HL-60/S4 treated with phorbol 12-myristate 13-acetate at 8.2 ng/mL for 4 days and 3 days (cell line): ENCODE measurements around the gene IQGAP2.
"Not testable (repeated sequence)": the region's sequence is repeated elsewhere in the genome, so short reads cannot be mapped to it uniquely, and the experiment has no call there.

ENCODE experiments used
- in situ Hi-C: fragments of 300-500 bp; cut with MboI; formaldehyde crosslinking; loops from 2 replicates; pipeline ENCODE4 v1.15.0; 2022; ENCODE audit warnings: low sequenced_read_pairs

Gene IQGAP2

DNA sequence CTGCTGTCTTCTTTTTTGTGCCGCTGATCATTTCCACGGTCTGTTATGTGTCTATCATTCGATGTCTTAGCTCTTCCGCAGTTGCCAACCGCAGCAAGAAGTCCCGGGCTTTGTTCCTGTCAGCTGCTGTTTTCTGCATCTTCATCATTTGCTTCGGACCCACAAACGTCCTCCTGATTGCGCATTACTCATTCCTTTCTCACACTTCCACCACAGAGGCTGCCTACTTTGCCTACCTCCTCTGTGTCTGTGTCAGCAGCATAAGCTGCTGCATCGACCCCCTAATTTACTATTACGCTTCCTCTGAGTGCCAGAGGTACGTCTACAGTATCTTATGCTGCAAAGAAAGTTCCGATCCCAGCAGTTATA is 329.9 kb downstream of the IQGAP2 start:
- in situ Hi-C loops: no loop called here

DNA sequence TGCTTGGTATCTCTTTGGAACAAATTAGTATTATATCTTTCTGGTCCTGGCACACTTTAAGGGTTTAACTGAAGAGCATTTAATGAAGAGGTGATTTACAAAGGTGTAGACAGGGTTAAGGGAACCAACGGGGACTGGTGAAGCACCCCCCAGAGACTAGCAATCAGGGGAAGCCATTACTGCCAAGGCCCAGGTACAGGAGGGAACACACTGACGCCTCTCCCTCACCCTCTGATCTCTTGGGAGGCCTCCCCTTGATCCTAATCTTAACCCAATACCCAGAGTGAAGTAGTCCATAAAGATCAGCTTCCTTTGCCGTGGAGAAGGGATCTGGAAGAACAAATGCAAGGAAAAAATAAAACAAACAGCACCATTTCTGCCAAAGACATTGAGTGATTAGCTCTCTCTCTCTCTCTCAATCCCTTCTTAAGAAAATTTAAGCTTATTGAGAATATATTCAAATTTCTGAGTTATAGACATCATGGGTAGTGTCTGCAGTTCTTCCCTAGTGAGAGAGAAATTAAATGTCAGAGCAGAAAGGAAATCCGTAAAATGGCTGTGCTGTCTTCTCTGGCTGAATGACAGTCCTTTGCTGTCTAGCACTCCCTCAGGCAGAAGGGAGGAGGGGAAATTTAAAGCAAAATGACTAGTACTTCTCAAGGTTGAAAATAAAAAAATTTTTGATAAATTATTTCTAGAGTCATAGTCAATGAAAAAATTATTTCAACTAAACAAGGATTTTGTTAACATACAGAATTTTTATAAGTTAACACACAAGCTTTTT is 332.9 kb downstream of the IQGAP2 start:
- in situ Hi-C loops: no loop called here

DNA sequence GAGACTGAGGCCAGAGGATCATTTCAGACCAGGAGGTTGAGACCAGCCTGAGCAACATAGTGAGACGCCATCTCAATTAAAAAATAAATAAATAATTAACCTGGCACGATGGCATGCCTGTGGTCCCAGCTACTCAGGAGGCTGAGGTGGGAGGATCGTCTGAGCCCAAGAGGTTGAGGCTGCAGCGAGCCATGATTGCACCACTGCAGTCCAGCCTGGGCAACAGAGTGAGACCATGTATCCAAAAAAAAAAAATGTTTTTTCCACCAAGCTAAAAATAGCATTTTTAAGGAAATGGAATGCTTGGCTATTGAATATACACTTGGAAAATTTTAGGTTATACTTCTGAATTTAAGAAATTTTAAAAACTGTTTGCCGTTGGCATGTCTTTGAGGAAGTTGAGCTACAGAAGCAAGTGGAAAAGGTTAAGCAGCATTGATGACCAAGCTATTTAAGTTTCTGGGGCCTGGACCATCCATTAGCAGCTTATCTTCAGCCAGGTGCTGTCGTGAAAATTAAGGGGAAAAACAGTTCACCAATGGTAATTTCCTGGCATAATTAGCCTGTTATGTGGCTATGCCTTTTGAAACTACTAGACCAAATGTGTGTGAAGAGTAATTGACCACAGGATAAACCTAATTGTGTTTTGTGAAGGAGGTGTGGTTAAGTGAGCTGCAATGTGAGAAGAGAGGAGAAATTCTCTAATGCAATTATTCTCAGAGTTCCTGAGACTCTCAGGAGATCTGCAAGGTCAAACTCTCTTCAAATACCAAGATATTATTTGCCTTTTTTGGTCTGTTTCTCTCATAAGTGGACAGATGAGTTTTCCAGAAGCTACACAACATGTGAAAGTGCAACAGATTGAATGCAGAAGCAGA is 333.8 kb downstream of the IQGAP2 start:
- in situ Hi-C loops: no loop called here

DNA sequence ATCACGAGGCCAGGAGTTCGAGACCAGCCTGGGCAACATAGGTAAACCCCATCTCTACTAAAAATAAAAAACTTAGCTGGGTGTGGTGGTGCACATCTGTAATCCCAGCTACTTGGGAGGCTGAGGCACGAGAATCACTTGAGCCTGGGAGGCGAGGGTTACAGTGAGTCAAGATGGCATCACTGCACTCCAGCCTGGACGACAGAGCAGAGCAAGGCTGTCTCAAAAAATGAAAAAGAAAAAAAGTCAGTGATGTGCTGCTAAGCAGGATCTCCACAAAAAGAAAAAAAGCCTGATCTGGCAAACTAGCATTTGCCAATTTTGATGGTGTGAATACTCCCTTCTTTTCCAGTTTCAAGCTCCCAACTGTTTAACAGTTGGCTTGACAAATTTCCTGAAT is 334.8 kb downstream of the IQGAP2 start:
- in situ Hi-C loops: no loop called here

DNA sequence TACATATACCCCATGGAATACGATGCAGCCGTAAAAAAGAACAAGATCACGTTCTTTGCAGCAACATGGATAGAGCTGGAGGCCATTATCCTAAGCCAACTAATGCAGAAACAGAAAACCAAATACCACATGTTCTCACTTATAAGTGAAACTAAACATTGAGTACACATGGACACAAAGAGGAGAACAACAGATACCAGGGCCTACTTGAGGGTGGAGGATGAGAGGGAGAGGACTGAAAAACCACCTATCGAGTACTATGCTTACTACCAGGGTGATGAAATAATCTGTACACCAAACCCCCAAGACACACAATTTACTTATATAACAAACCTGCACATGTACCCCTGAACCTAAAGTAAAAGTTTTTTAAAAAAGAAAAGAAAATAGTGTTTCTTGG is 338.4 kb downstream of the IQGAP2 start:
- in situ Hi-C loops: not testable (repeated sequence)

DNA sequence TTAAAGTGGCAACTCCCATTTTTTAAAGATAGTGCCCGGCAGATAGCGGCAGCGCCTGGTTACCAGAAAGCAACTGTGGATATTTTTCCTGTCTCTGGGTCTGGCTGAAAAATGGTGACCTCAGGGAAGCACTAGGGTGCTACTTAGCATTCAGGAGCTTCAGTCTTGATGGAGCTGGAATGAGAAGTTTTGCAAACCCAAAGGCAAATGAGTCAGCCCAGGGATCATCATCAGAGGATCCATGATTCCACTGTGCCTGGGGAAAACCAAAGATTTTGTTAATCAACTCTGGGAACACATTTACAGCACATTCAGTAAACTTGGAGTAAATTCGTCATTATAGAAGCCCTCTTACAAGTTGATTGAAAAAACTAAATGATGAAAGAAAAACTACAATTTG is 339.5 kb downstream of the IQGAP2 start:
- in situ Hi-C loops: no loop called here

DNA sequence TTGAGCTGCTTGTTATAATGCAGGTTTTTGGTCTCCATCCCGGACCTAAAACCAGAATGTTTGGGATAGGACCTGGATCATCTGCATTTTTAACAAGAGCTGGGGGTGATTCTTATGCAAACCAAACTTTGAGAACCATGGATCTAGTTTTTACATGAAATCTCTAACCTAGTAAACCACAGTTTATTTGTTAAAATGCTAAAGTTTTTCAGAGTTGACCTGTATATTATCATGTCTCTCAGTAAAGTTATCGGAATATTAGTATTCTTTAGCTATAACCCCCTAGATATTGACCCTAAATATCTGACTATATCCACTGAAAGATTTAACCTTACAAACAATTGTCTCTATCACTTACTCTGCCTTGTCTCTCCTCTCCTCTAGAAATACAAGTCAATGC is 341.5 kb downstream of the IQGAP2 start:
- in situ Hi-C loops: no loop called here

DNA sequence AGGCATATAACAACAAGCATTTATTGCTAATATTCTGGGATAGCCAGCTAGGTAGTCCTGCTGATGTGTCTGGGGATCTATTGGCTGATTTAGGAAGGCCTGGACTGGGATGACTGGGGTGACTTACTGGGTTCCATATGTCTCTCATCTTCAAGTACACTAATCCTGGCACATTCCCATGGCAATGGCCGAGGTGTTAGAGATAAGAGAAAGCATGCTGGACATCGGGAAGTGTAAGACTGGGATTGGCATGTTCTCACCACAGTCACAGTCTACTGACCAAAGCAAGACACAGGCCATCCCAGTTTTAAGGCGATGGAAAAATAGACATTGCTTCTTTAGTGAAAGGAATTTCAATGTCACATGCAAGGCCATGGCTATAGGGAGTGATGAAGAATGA is 342.6 kb downstream of the IQGAP2 start:
- in situ Hi-C loops: no loop called here

DNA sequence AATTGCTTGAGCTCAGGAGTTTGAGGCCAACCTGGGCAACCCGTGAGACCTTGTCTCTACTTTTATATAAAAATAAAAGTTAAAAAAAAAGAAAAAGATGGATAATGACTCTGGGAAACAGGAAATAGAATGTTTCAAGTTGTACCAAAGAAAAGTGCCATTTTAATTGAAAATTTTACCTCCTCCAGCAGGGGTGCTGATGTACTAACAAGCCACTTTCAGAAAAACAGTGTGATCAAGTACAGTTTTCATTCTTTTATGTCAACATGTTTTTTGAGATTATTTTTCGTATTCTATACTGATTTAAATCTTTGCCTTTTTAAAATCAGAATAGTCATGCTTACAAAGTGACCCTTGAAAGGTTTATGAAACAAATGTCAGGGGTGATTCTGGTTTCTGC is 343.6 kb downstream of the IQGAP2 start:
- in situ Hi-C loops: no loop called here

DNA sequence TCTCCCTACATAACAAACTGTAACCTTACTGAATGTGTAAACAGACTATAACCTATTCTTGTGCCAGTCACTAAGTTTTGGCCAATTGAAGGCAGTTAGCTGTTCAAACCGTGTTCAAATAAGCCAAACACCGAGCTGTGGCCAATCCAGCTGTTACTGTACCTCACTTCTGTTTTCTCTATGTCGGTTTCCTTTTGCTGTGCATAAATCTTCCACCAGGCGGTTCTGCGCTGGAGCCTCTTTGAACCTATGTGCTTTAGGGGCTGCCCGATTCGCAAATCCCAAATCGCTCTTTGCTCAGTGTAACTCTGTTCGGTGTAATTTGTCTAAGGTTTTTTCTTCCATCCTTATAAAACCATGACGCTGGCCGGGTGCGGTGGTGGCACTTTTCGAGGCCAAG is 344.6 kb downstream of the IQGAP2 start:
- in situ Hi-C loops: no loop called here

DNA sequence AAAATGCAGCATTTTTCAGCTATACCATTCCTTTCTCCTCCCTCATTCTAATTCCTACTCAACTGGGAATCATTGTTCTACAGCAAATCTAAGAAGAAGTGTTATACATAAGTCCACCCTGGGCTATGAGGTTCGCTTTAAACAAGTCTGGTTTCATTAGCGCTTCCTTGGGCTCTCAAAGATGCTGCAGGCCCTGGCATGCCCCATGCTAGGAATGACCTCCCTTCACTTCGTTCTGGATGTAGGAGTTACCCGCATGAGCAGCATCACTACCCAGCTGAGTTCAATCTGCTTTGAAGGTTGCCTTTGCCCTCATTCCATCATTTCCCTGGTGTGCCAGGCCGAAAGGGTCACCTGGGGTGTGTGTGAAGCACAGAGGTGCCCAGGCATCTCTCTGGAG is 348.2 kb downstream of the IQGAP2 start:
- in situ Hi-C loops: no loop called here

DNA sequence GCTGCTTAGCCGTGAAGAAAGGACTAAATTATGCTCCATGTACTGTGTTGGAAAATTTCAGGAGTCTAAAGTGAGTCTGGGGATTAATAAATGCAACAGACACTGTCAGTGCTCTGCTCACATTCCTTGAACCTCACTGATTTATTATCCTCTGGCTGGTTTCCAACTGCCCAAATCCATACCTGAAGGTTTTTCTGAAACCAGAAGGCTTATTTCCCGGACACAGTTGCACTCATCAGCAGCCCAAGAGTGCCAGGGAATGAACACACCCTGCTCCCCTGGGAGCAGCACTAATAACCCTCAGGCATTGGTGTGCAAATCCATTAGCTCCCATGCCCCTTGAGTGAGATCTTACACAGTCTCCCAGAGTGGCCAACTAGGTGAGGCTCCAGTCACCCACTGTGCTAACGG is 351.6 kb downstream of the IQGAP2 start:
- in situ Hi-C loops: no loop called here

DNA sequence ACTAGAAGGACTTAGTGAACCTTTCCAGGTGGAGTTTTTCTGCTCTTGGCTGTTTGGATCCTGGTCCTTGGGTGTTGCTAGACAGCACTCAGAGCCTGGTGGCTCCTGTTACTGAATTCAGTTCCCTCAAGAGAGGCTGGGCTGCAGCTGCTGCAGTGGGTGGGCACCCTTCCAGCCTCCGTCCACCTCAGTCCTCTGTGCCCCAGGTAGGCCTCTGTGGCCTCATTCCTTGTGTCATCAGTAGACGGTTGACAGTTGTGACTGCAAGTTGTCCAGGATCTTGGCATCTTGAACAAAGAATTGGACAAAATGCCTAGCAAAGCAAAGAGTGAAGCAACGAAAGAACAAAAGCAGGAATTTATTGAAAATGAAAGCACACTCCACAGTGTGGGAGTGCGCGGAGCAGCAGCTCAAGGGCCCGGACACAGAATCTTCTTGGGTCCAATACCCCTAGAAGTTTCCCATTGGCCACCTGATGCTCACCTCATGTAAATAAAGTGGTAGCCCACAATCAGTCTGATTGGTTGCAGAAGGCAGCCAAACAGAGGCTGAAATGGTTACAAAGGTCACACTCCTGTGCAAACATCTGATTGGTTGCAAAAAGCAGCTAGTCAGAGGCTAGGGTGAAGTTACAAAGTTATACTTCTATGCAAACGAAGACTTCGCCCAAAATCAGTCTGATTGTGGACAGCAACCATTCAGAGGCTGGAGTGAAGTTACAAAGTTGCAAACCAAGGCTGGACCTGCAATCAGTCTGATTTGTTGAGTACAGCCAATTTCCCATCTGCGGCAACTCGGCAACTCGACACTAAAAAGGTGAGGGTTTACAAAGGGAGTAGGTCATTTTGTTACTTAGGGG is 352.9 kb downstream of the IQGAP2 start:
- in situ Hi-C loops: no loop called here

DNA sequence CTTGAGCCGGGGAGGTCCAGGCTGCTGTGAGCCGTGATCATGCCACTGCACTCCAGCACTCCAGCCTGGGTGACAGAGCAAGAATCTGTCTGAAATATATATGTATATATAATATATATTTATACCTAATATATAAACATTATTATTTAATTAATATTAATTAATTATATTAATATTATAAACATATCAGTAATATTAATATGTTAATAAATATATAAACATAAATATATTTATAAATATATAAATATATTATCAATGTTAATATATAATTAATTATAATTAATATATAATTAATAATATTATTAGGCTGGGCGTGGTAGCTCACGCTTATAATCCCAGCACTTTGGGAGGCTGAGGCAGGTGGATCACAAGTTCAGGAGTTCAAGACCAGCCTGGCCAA is 354.0 kb downstream of the IQGAP2 start:
- in situ Hi-C loops: no loop called here
